Right atrium auricular region (tissue), 2 donors: ENCODE data around the gene NLRC5. TPM values are rescaled to one million over a fixed set of nuclear protein-coding genes. Genes with fewer than 3 reads are reported as not detected.
"Not testable (repeated sequence)": the region's sequence is repeated elsewhere in the genome, so short reads cannot be mapped to it uniquely, and the experiment has no call there.

Experiments
- DNase-seq: peaks from one replicate; pipeline ENCODE4 v3.0.0-alpha.2; 2019; ENCODE audit warnings: low spot score
- H3K27ac ChIP-seq, 2 donors: fragments of 200-600 bp; sonication (generic); 1 replicate in 1 of 2; 2 replicates in 1 of 2; pipeline ENCODE4 v1.5.1; 2016 to 2019
- H3K27me3 ChIP-seq, 2 donors: fragments of 200-600 bp; sonication (generic); one replicate each; pipeline versions ENCODE4 v1.5.1 to v1.6.0; 2017 to 2019
- H3K36me3 ChIP-seq: fragments of 200-600 bp; sonication (generic); one replicate; pipeline ENCODE4 v1.5.1; 2016
- H3K4me1 ChIP-seq, 2 donors: fragments of 200-600 bp; sonication (generic); one replicate each; pipeline versions ENCODE4 v1.5.1 to v1.6.0; 2017 to 2019
- H3K4me3 ChIP-seq, 2 donors: fragments of 200-600 bp; sonication (generic); 1 replicate in 1 of 2; 2 replicates in 1 of 2; pipeline ENCODE4 v1.5.1; 2017 to 2019; ENCODE audit warnings: mild to moderate bottlenecking in 1 of 2, moderate library complexity in 1 of 2
- H3K9me3 ChIP-seq, 2 donors: fragments of 200-600 bp; sonication (generic); one replicate each; pipeline ENCODE4 v1.5.1; 2019
- CTCF ChIP-seq, 2 donors: fragments of 200-600 bp; sonication (generic); IDR thresholded peaks; one replicate each; pipeline ENCODE4 v1.5.1; 2019; ENCODE audit warnings: antibody characterized with exemption in 2 of 2
- total RNA-seq, 2 donors: library from RNA; depleted of rRNA; stranded (reverse); fragments of >200 nt; gene quantifications; one replicate each; pipeline ENCODE4 v1.1.0, GENCODE V29; 2016

Gene NLRC5
- total RNA-seq, 2 donors from 2014 or later = 8.0 to 9.7 TPM

GRCh38 chr16:56971768-56972043 is 17.7 kb upstream of the NLRC5 start:
- DNase-seq = no peak
- H3K27me3 ChIP-seq = no peaks in the 10 kb centered on the region
- no peaks in the 10 kb centered on the region for H3K4me1 ChIP-seq
- H3K36me3 ChIP-seq = no peaks in the 10 kb centered on the region
- no peak overlapping the region for H3K27ac ChIP-seq
- no peak for TF ChIP-seq CTCF (IDR thresholded peaks at IDR 0.05)
- H3K4me3 ChIP-seq = no peak overlapping the region
- no peaks in the 10 kb centered on the region for H3K9me3 ChIP-seq

GRCh38 chr16:56972403-56973293 is 16.7 kb upstream of the NLRC5 start:
- Histone ChIP-seq H3K4me3 (no peak overlapping the region), H3K36me3 (no peaks in the 10 kb centered on the region), H3K27me3 (no peaks in the 10 kb centered on the region), H3K4me1 (no peaks in the 10 kb centered on the region), H3K27ac (no peak overlapping the region), H3K9me3 (no peaks in the 10 kb centered on the region)
- DNase-seq = no peak
- TF ChIP-seq CTCF (IDR thresholded peaks at IDR 0.05) = no peak

GRCh38 chr16:56973294-56973689 is 16.1 kb upstream of the NLRC5 start:
- H3K27me3 ChIP-seq = no peaks in the 10 kb centered on the region
- H3K36me3 ChIP-seq = no peaks in the 10 kb centered on the region
- TF ChIP-seq CTCF (IDR thresholded peaks at IDR 0.05) = no peak
- DNase-seq = no peak
- H3K4me1 ChIP-seq = no peaks in the 10 kb centered on the region
- no peak overlapping the region for H3K27ac ChIP-seq
- H3K9me3 ChIP-seq = no peaks in the 10 kb centered on the region
- no peak overlapping the region for H3K4me3 ChIP-seq

- not testable (repeated sequence) for H3K4me3 ChIP-seq, H3K27me3 ChIP-seq, H3K9me3 ChIP-seq, H3K27ac ChIP-seq, DNase-seq, H3K4me1 ChIP-seq, H3K36me3 ChIP-seq
These were observed 15.5 kb upstream of the NLRC5 start for GRCh38 chr16:56973899-56974298.

GRCh38 chr16:56974549-56975300 is 14.6 kb upstream of the NLRC5 start:
- no peak overlapping the region for H3K27ac ChIP-seq
- H3K27me3 ChIP-seq = no peaks in the 10 kb centered on the region
- H3K36me3 ChIP-seq = no peaks in the 10 kb centered on the region
- H3K4me3 ChIP-seq = no peak overlapping the region
- DNase-seq = no peak
- no peak for TF ChIP-seq CTCF (IDR thresholded peaks at IDR 0.05)
- H3K4me1 ChIP-seq = no peaks in the 10 kb centered on the region
- no peaks in the 10 kb centered on the region for H3K9me3 ChIP-seq

GRCh38 chr16:56975714-56976113 is 13.6 kb upstream of the NLRC5 start:
- DNase-seq = no peak
- TF ChIP-seq CTCF (IDR thresholded peaks at IDR 0.05) = no peak
- Histone ChIP-seq H3K27ac (no peak overlapping the region), H3K4me1 (no peaks in the 10 kb centered on the region), H3K36me3 (no peaks in the 10 kb centered on the region), H3K9me3 (no peaks in the 10 kb centered on the region), H3K27me3 (no peaks in the 10 kb centered on the region), H3K4me3 (no peak overlapping the region)
